ENCODE data around the gene SEMA5A. TPM values are rescaled to one million over a fixed set of nuclear protein-coding genes. Genes with fewer than 3 reads are reported as not detected.

SEMA5A gene
- polyA plus RNA-seq, 1 donor from 2014 or later = 3.2 TPM

GRCh38 chr5:9239071-9239470 is 306.8 kb downstream of the SEMA5A start:
- Histone ChIP-seq H3K9ac (ENCODE audit: low read length) (no peak overlapping the region), H3F3A (ENCODE audit: insufficient read depth, low read length, poor library complexity, severe bottlenecking) (no peaks in the 10 kb centered on the region), H3K4me2 (ENCODE audit: low read length) (no peak overlapping the region), H3K9me3 (ENCODE audit: low read length) (no peaks in the 10 kb centered on the region), H3K79me2 (replicated peaks; ENCODE audit: insufficient read depth, low read length) (no peaks in the 10 kb centered on the region), H4K20me1 (ENCODE audit: insufficient read depth) (no peaks in the 10 kb centered on the region), H3K4me3 (ENCODE audit: low read length) (no peak overlapping the region), H3K9me2 (ENCODE audit: insufficient read depth, low read length) (no peaks in the 10 kb centered on the region), H2AFZ (ENCODE audit: low read depth, low read length) (no peak overlapping the region), H3K36me3 (ENCODE audit: insufficient read depth, low read length) (no peaks in the 10 kb centered on the region), H3K27ac (ENCODE audit: low read length) (no peak overlapping the region), H3K27me3 (ENCODE audit: insufficient read depth, low read depth, low read length) (no peaks in the 10 kb centered on the region)
- TF ChIP-seq POLR2AphosphoS5 (IDR thresholded peaks at IDR 0.05) (no peak), CTCF (IDR thresholded peaks at IDR 0.05; ENCODE audit: poor library complexity, severe bottlenecking) (no peak), SMC3 (conservative IDR thresholded peaks at IDR 0.05; ENCODE audit: poor library complexity) (no peak), EP300 (conservative IDR thresholded peaks at IDR 0.05; ENCODE audit: poor library complexity, severe bottlenecking) (no peak)

GRCh38 chr5:9233712-9234111 is 312.2 kb downstream of the SEMA5A start:
- no peaks in the 10 kb centered on the region for H3K36me3 ChIP-seq (ENCODE audit: insufficient read depth, low read length)
- no peak overlapping the region for H3K4me2 ChIP-seq (ENCODE audit: low read length)

More at GRCh38 chr5:9233712-9234111, 312.2 kb downstream of the SEMA5A start:
- no peaks in the 10 kb centered on the region for H3K79me2 ChIP-seq (replicated peaks; ENCODE audit: insufficient read depth, low read length)
- TF ChIP-seq SMC3 (conservative IDR thresholded peaks at IDR 0.05; ENCODE audit: poor library complexity) = no peak
- TF ChIP-seq REST (IDR thresholded peaks at IDR 0.05; ENCODE audit: borderline replicate concordance) = no peak
- no peak for TF ChIP-seq RAD21 (conservative IDR thresholded peaks at IDR 0.05)
- no peak for TF ChIP-seq MXI1 (conservative IDR thresholded peaks at IDR 0.05; ENCODE audit: poor library complexity, severe bottlenecking)
- no peak for TF ChIP-seq TAF1 (IDR thresholded peaks at IDR 0.05; ENCODE audit: low read depth)
- TF ChIP-seq CTCF (IDR thresholded peaks at IDR 0.05; ENCODE audit: poor library complexity, severe bottlenecking) = no peak
- no peak for TF ChIP-seq EZH2 (IDR thresholded peaks at IDR 0.05; ENCODE audit: borderline replicate concordance, insufficient read depth, low read length, poor library complexity, severe bottlenecking)
- TF ChIP-seq EP300 (conservative IDR thresholded peaks at IDR 0.05; ENCODE audit: poor library complexity, severe bottlenecking) = no peak
- no peak for TF ChIP-seq POLR2AphosphoS5 (IDR thresholded peaks at IDR 0.05)
- no peaks in the 10 kb centered on the region for H3K9me2 ChIP-seq (ENCODE audit: insufficient read depth, low read length)
- H3K27me3 ChIP-seq (ENCODE audit: insufficient read depth, low read depth, low read length) = no peaks in the 10 kb centered on the region
- no peak overlapping the region for H2AFZ ChIP-seq (ENCODE audit: low read depth, low read length)
- no peak overlapping the region for H3K9ac ChIP-seq (ENCODE audit: low read length)
- no peaks in the 10 kb centered on the region for H4K20me1 ChIP-seq (ENCODE audit: insufficient read depth)
- no peak overlapping the region for H3K4me3 ChIP-seq (ENCODE audit: low read length)
- no peak overlapping the region for H3K27ac ChIP-seq (ENCODE audit: low read length)
- no peaks in the 10 kb centered on the region for H3K9me3 ChIP-seq (ENCODE audit: low read length)
- no peaks in the 10 kb centered on the region for H3F3A ChIP-seq (ENCODE audit: insufficient read depth, low read length, poor library complexity, severe bottlenecking)
